GM19468 (cell line): ENCODE results near the gene CARTPT.
A peak's percentile ranks its signal among the peaks of the same experiment; 100 is the strongest.

ENCODE experiments used
- ATAC-seq: cut with Tn5 transposase; IDR thresholded peaks from one replicate; pipeline ENCODE4 v1.9.1; 2021; ENCODE audit warnings: mild to moderate bottlenecking, moderate library complexity, moderate number of reproducible peaks; ENCODE audit not compliant: unreplicated experiment; ENCODE audit errors: extremely low read depth

CARTPT gene

GRCh38 chr5:71734141-71734540 is 15.1 kb downstream of the CARTPT start:
- no peak for ATAC-seq

GRCh38 chr5:71737931-71738539 is 19.0 kb downstream of the CARTPT start:
- ATAC-seq = no peak

DNA sequence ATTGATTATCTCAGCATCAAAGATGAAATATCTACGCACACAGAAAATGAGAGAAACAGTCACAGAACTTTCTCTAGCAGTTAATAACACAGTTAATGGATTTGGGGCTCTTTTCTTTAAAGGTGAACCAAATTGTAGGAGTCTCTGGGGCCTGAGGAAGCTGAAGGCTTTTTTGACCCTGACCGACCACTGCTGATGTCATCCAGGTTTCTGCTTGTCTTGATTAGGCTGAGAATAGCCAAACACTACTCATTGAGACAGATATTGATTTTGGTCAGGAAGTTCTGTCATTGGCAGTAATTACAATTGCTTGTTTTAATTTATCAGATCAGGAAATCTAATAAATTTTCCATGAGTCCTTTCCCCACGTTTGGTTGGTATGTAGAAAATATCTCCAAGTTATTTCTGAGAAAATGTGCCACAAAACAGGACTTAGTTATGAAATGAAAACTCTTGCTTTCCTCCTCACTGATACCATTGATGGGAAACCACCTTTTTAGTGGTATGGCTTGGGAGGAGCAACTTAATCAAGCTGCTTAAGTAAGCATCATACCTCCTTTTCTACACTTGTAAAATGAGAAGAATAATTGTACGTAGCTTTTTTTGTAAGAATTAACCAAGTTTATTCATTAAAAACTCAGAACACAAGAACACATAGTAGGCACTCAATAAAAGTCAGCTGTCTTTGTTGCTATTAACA is 19.7 kb downstream of the CARTPT start:
- ATAC-seq = no peak

- ATAC-seq = peak; percentile 93
These were observed 21.1 kb downstream of the CARTPT start for GRCh38 chr5:71740015-71740753.

GRCh38 chr5:71743155-71743554 is 24.1 kb downstream of the CARTPT start:
- no peak for ATAC-seq

DNA sequence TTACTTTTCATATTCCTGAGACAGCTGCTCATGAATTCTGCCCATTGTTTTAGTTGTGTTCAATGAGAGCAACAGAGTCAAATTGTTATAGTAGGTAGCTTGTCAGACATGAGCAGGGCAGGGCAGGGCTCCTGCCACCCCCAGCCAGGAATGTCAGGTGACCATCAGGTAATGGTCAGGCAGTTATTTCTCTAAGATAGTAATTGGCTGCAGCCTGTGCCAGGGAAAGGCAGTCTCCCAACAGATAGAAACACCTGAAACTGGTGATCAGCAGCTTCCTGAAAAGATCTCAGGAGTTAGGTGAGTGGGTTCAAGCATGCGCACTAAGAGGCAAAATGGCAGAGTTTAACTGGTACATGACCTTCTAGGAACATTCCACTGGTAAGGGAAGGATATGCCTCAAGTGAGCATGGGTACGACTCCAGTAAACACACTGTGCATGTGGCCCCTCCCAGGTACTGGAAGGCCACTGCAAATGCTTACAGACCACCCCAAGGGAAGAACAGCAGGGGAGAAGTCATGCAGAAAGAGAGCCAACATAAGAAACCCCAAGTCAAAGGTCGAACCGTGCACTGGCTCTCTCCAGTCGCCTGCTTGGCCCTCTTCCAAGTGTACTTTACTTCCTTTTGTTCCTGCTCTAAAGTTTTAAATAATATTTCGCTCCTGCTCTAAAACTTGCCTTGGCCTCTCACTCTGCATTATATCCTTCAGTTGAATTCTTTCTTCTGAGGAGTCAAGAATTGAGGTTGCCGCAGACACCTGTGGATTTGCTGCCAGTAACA is 25.1 kb downstream of the CARTPT start:
- no peak for ATAC-seq

- ATAC-seq = no peak
These were observed 28.1 kb downstream of the CARTPT start for GRCh38 chr5:71747182-71747581.

DNA sequence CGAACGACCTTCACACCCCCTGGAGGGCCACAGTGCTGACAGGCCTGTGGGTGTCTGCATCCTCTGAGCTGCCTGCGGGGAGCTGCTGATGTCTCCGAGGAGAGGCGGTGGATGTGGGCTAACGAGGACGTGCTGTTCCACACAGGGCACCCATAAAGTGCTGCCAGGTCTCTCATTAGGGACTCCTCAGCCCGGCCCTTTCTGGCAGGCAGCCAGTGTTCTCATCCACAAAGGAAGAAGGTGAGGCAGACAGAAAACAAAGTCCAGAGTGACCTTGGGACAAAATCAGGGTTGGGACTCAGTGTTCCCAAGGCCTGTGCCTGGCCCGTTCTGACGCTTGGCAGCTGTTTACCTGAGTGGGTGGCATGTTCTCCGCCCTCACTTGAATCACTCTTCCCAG is 29.3 kb downstream of the CARTPT start:
- no peak for ATAC-seq

DNA sequence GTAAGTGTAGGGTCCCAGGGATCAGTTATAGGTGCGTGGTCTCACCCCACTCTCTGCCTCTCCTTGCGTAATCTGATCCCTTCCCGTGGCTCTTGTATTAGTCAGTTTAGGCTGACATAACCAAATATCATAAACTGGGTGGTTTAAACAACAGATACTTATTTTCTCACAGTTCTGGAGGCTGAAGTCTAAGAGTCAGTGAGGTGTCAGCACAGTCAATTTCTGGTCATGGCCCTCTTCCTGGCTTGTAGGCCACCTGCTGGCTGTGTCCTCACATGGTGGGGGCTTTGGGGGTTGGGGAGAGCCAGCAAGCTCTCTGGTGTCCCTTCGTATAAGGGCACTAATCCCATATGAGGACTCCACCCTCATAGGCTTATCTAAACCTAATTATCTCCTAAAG is 32.3 kb downstream of the CARTPT start:
- no peak for ATAC-seq

- no peak for ATAC-seq
These were observed 33.5 kb downstream of the CARTPT start for GRCh38 chr5:71752441-71753190.

- peak; percentile 76 for ATAC-seq
These were observed 38.8 kb downstream of the CARTPT start for GRCh38 chr5:71757590-71758543.

GRCh38 chr5:71762826-71763225 is 43.8 kb downstream of the CARTPT start:
- no peak for ATAC-seq

- ATAC-seq = no peak
These were observed 48.6 kb downstream of the CARTPT start for GRCh38 chr5:71767661-71768060.

- ATAC-seq = no peak
These were observed 50.2 kb downstream of the CARTPT start for GRCh38 chr5:71769287-71769686.

DNA sequence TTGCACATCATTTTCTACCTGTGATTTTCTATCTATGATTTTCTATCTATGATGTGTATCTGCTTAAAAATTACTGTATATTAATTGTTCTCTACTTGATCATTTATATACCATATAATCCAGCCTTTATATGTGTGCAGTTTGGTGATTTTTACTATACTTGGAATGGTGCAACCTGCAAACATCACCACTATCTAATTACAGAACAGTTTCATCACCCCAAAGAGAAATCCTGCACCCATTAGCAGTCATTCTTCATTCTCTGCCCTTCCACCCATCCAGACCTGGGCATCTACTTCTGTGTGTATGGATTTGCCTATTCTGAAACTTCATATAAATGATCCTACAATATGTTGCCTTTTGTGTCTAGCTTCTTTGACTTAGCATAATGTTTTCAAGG is 51.3 kb downstream of the CARTPT start:
- ATAC-seq = no peak
